ENCODE data around the gene KSR1.

DNA sequence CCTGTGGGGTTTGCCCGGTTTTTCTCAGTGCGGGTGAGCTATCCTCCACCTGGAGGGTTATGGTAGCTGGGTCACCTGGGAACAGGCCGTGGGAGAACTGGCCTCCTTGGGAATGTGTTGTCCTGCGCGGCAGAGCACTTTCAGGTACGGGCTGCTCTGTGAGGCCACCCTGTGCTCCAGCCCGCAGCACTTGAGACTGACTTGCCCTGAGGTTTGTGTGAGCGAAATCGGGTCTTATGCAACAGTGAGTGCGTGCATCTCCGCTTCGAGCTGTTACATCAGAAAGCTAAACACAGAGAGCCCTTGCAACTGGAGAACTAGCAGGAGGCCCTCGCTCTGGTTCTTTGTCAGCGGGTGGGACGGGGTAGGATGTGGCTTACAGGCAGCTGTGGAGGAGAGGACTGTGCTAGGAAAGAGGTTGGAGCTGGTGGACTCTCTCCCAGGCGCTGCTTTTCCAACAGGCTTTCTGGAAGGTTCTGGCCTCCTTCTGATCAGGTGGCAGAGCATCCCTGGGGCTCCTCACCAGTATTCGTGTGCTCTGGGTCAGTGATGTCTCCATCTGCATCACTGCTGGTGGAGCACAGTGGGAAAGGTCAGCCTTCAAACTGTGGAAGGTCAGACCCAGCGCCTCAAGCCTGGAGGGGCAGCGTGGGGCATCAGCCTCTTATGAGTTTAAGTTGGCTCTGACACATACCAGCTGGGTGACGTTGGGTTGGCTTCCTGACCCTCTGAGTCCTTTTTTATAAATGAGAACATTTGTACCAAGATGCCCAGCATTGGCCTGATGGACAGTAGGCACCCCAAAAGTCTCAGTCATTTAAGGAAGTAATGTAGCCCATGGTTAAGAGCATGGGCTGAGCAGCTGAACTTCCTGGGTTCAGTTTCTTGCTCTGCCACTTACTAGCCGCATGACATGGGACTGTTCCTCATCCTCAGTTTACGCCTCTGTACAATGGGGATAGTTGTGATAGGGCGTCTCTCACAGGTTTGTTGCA is 76.3 kb downstream of the KSR1 start:
- TF ChIP-seq, protein P1, sequence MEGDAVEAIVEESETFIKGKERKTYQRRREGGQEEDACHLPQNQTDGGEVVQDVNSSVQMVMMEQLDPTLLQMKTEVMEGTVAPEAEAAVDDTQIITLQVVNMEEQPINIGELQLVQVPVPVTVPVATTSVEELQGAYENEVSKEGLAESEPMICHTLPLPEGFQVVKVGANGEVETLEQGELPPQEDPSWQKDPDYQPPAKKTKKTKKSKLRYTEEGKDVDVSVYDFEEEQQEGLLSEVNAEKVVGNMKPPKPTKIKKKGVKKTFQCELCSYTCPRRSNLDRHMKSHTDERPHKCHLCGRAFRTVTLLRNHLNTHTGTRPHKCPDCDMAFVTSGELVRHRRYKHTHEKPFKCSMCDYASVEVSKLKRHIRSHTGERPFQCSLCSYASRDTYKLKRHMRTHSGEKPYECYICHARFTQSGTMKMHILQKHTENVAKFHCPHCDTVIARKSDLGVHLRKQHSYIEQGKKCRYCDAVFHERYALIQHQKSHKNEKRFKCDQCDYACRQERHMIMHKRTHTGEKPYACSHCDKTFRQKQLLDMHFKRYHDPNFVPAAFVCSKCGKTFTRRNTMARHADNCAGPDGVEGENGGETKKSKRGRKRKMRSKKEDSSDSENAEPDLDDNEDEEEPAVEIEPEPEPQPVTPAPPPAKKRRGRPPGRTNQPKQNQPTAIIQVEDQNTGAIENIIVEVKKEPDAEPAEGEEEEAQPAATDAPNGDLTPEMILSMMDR (conservative IDR thresholded peaks at IDR 0.05; ENCODE audit: low read depth, low read length) = no peak
- no peak for TF ChIP-seq MXI1 (IDR thresholded peaks at IDR 0.05; ENCODE audit: borderline replicate concordance, low read depth, low read length)
- peak; percentile 78 for TF ChIP-seq POLR2A (IDR thresholded peaks at IDR 0.05; ENCODE audit: low read depth, low read length)
- TF ChIP-seq FOS (IDR thresholded peaks at IDR 0.05; ENCODE audit: low read depth, low read length) = no peak
- TF ChIP-seq RAD21 (IDR thresholded peaks at IDR 0.05; ENCODE audit: low read length) = 0 out of 2 replicates have a peak, but pooled peaks have one; percentile 2
- TF ChIP-seq RFX5 (IDR thresholded peaks at IDR 0.05; ENCODE audit: low read depth, low read length) = 0 out of 2 replicates have a peak, but pooled peaks have one; percentile 24
- TF ChIP-seq CHD1 (IDR thresholded peaks at IDR 0.05; ENCODE audit: low read depth, low read length) = no peak
- TF ChIP-seq, protein P2, sequence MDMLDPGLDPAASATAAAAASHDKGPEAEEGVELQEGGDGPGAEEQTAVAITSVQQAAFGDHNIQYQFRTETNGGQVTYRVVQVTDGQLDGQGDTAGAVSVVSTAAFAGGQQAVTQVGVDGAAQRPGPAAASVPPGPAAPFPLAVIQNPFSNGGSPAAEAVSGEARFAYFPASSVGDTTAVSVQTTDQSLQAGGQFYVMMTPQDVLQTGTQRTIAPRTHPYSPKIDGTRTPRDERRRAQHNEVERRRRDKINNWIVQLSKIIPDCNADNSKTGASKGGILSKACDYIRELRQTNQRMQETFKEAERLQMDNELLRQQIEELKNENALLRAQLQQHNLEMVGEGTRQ (IDR thresholded peaks at IDR 0.05; ENCODE audit: low read depth, low read length) = no peak; the same call in 1 of the 2 replicates
- TF ChIP-seq CEBPB (IDR thresholded peaks at IDR 0.05; ENCODE audit: low read depth, low read length) = peak; percentile 99
- TF ChIP-seq SMC3 (IDR thresholded peaks at IDR 0.05; ENCODE audit: low read depth, low read length) = no peak
- TF ChIP-seq MAZ (IDR thresholded peaks at IDR 0.05; ENCODE audit: borderline replicate concordance, low read depth, low read length) = no peak; the same call in 1 of the 2 replicates
- TF ChIP-seq BHLHE40 (IDR thresholded peaks at IDR 0.05; ENCODE audit: low read depth, low read length) = peak; percentile 57; the same call in 1 of the 2 replicates
- TF ChIP-seq MAFK (IDR thresholded peaks at IDR 0.05; ENCODE audit: low read depth, low read length) = no peak
- no peak for TF ChIP-seq NFE2L2 (IDR thresholded peaks at IDR 0.05; ENCODE audit: low read depth, low read length)
